NCI-H2196 treated with DMSO at 0.1 percent for 48 hours (cell line): ENCODE measurements around the gene RAB17.

Experiments
- DNase-seq: peaks from one replicate; lab custom pipeline; 2025; ENCODE audit not compliant: unreplicated experiment; lab: John Stamatoyannopoulos, UW

The RAB17 gene

DNA sequence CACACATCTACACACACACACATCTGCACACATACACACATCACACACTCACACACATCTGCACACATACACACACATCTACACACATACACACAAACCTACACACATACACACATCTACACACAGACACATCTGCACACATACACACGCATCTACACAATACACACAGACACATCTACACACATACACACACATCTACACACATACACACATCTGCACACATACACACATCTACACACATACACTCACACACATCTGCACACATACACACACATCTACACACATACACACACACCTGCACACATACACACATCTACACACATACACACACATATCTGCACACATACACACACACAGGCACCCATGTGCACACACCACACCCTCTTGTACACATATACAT is 24.6 kb downstream of the RAB17 start:
- no peak for DNase-seq

DNA sequence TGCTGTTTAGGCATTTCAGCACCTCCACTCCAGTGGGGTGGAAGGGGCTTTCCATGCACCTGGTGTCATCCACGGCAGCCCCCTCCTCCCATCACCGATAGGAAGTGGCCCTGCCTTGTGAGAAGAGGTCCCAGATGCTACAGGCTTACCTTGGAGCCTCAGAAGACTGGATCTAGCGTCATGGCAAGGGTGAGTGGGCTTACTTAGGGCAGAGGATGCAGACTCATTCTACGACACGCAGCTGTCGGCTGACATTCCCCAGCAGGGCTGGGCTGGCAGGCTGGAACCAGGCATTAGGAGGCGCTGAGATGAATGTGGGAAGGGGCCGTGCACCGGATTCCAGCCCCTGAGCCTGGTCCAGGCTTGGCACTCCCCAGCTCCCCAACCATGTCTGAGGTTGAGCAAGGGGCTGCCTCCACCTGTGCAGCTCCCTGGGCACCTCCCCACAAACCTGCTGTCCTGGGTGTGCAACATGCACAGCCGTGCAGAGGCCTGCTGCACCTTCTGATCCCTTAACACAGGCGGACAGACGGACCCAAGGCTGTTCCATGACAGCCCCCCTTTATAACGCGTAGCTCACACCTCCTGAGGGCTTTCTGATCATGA is 25.9 kb downstream of the RAB17 start:
- DNase-seq = no peak

DNA sequence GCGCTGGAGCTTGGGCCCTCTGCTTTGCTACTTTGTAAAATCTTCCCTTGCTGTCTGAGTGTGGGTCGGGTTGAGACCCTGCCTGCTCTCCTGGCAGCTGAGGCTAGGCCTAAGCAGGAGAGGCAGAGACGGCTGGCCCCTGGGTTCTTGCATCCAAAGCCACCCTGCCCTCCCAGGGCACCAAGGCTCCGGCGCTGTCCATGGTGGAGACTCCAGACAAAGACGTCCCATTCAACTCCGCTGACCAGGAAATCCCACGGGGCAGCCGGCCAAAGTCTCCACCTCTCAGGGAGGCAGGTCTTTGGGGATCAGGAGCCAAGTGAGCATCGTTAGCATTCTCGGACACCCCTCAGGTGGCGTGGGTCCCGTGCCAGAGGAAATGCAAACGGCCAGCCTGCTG is 26.7 kb downstream of the RAB17 start:
- DNase-seq = no peak

DNA sequence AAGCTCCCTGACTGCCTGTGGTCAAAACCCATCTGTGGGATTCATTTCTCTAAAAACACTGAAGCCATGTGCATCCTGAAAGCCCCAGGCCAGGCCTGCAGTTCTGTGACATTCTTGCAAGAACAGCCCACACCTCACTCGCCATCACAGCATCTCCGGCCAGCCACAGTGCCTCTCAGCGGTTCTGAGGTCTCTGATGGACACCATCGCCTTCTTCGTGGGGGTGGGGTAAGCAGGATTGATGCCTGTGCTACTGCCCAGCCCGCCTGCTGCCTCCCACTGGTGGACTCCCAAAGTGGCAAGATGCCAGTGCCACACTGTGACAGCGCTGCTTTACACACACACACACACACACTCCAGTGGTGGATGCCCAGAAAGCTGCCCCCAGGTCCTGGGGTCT is 29.3 kb downstream of the RAB17 start:
- DNase-seq = no peak

DNA sequence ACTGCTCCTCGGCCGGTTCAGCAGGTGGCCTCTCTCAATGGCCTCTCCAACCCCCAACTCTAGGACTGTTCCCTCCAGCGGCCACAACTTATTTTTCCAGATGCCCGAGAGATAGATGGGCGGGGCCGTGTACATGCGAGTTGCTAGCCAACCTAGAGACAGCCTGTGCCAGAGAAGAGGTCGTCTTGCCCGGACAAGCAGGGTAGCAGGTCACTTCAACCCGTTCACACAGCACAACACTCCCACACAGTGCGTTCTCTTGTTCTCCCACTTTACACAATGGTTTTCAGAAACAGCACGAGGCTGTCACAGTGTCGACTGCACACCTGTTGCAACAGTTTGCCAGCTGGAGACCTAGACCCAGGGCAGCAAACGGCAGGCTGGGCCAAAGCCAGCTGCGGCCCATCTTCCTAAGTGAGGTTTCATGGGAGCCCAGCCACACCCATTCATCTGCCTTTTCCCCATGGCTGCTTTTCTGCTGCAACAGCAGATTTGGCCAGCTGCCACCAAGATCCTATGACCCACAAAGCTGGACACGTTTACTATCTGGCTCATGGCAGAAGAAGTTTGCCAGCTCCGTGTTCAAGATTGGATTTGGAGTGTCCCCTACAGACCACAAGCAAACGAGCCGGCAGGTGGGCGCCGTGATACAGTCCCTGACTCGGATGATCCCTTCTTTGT is 31.4 kb downstream of the RAB17 start:
- DNase-seq = peak; percentile 82

DNA sequence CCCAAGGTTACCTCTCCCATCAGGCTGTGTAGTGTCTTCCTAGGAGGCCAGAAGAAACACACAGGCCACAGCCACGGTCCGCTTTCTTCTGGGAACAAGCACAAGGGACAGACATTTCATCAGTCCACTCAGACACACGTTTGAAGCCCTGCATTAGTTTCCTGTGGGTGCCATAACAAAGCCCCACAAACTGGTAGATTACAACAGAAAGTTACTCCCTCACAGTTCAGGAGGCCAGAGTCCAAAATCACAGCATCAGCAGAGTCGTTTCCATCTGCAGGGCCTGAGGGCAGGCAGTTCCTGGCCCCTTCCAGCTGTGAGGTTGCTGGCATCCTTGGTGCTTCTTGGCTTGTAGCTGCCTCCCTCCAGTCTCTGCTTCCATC is 32.9 kb downstream of the RAB17 start:
- no peak for DNase-seq

DNA sequence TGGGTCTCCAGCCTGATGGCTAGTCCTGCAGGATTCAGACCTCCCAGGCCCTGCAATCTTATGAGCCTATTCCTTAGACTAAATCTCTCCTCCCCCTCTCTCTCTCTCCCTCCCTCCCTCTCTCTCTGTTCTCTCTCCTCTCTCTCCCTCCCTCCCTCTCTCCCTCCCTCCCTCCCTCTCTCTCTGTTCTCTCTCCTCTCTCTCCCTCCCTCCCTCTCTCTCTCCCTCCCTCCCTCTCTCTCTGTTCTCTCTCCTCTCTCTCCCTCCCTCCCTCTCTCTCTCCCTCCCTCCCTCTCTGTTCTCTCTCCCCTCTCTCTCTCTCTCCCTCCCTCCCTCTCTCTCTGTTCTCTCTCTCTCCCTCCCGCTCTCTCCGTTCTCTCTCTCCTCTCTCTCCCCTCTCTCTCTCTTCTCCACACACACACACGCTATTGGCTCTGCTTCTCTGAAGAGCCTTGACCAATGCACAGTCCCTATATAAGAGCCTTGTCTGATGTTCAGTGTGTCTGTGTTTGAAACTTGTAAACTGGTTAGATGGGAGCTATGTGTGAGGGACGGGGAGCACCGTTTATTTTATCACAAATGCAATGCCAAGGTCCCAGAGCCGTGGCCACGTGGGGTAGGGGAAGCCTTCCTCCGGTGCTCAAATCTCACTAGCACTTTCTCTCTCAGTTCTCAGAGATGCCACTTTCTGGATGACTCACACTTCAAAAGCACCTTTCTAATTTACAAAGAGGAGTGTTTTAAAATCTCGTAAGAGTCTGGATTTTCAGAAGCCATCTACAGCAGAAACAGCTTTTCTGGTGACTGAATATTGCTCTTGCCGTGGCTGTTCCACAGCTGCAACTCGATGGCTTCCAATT is 33.5 kb downstream of the RAB17 start:
- DNase-seq = no peak

DNA sequence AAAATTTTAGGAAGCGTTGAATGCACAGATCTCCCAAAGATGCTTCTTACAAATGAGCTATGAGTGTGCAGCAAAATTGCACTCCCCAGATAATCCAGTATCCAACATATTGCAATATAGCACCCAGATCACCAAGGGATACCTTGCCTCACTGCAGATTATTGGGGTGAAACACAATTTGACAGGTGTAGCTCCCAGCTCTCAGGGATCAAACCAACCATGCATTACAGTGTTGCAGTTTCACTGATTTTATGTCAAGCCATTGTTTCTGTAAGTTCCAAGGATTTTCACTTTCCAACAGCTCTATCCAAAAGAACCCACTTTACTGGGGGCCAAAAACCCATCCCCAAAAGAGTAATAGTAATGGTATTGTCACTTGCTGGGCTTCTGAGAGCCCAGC is 35.0 kb downstream of the RAB17 start:
- DNase-seq = no peak

DNA sequence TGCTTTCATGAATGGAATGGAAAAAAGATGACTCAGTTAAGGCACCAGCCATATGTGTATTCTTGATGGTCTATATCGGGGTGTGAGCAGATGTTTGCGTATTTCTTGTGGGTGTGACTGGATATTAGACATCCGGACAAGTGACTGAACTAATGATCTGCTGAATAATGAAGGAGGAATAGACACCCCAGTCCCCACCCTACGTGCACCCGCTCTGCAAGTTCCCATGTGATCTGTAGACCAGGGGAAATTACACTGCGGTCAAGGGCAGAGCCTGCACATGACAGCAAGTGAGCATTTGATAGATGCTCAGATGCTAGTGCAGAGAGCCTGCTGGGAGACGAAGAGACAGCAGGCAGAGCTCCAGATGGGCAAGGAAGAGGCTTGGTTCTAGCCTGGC is 36.6 kb downstream of the RAB17 start:
- no peak for DNase-seq

DNA sequence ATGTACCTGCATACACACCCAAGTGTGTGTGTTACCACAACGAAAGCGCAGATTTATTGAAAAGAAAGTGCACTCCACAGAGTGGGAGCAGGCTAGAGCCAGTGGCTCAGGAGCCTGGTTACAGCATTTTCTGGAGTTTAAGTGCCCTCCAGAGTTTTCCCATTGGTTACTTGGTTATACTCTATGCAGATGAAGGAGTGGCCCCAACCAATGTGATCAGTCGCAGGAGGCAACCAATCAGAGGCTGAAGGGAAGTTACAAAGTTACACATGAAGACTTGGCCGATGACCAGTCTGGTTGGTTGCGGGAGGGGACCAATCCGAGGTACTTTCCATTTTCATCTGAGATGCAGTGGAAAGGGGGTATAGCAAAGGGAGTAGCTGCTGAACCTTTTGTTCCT is 37.6 kb downstream of the RAB17 start:
- DNase-seq = no peak

DNA sequence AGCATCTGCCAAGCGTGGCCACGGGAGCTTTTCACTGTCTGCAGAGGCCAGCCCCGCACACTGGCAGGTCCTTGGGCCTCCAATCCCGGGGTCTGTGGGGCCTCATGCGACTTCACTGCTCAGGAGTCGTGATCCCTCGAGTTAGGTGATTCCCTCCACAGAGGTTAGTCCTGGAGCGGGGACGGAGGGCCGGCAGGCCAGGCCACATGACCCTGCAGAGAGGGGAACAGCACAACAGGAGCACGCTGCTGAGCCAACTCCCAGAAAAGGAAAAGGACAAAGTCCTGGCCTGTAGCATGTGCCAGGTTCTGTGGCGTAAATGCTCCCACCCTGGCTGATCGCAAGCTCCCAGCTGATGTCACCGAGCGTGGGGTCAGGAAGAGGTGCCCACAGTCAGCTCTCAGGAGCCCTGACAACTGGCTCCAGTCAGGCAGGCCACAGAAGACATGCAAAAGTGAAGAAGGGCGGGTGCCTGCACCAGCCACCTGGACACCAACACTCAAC is 39.4 kb downstream of the RAB17 start:
- no peak for DNase-seq

DNA sequence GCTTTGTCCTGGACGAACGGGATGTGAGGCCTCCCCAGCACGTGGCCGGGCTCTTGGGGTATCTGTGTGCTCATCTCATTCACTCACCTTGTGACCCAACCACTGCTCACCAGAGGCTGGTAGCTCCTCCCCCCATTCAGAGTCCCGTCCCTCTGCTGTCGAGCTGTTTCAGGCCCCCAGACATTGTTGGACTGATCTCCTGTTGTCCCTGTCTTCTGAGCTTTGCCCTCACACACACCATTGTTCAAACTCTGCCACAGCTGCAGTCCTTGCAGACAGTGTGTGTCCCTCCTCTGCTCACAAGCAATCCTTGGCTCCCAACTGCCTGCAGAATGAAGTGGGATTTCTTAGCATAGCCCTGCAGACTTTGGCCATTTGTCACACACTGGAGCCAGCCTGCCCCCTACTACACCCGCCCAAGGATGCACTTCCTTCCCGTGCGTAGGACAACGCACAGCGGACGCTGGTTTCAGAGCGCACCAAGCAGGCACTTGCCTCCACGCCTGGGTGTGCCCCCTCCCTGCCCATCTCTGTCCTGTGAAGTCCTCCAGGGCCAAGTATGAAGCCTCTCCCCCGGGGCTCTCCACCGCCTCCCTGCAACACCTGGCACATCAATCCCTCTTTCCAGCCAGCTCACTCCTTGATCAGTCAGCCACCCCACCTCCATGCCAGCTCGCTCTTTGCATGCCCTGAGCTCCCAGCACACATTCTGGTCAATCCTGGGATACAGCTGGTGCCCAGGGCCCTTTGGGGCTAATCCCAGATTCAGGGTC is 40.7 kb downstream of the RAB17 start:
- no peak for DNase-seq

DNA sequence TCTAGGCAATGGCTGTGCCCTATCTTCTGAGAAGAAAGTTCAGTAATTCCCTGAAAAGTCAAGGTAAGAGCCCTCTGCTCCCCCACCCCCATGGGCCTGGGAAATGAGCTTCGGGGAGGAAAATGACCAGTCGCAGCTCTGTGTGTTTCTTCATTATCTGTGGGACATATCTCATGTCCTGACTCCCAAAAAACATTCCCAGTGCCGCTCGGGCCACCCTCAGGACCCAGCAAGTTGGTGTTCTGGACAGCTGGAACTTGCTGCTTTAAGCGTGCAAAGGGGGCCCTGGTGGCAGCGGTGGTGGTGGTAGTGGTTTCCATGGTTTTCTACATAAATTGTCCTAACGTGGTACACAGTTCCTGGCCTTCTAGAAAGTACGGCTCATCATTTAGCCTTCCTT is 41.3 kb downstream of the RAB17 start:
- no peak for DNase-seq

DNA sequence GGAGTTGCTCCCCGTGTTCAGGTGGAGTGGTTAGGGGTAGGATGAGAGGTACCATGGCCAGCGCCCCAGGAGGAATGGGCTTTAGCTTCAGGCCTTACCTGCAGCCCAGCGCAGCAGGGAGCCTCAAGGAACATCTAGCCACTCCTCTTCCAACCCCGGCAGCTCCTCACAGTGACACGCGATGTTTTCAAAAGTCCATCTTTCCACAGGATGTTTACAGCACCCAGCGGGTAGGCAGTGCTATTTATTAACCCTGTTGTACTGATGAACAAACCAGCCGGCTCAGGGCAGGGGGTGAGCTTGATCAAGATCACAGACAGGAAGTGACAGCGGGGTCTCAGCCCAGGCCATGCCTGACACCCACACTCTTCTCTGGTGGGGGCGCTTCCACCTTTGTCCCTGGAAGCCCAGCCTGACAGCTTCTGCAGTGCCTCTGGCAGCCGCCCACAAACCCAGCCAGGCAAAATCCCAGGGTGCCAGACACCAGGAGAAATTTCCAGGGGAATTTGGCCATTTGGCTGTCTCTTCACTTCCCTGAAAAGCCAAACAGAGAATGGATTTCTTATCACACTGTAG is 42.6 kb downstream of the RAB17 start:
- DNase-seq = no peak

DNA sequence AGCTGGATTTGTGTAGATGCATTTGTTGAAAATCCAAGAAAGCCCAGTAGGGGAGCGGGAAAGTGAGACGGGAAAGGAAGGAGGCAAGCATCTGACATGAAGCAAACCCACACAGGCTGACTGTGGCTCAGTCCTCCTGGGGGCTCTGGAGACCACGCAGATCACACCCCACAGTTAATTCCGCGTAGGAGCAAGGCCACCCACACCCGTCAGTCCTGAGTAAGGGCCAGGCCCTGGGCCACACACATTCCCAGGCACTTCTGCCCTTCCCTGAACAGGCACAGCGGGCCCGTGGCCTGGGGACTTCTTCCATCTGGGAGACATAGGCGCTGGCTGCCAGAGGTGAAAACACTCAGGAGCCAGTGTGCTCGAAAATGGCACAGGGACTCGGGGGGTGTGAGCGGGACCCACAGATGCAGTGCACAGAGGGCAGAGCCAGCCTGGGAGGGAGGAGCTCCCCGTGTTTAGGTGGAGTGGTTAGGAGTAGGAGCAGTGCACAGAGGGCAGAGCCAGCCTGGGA is 43.6 kb downstream of the RAB17 start:
- DNase-seq = no peak

DNA sequence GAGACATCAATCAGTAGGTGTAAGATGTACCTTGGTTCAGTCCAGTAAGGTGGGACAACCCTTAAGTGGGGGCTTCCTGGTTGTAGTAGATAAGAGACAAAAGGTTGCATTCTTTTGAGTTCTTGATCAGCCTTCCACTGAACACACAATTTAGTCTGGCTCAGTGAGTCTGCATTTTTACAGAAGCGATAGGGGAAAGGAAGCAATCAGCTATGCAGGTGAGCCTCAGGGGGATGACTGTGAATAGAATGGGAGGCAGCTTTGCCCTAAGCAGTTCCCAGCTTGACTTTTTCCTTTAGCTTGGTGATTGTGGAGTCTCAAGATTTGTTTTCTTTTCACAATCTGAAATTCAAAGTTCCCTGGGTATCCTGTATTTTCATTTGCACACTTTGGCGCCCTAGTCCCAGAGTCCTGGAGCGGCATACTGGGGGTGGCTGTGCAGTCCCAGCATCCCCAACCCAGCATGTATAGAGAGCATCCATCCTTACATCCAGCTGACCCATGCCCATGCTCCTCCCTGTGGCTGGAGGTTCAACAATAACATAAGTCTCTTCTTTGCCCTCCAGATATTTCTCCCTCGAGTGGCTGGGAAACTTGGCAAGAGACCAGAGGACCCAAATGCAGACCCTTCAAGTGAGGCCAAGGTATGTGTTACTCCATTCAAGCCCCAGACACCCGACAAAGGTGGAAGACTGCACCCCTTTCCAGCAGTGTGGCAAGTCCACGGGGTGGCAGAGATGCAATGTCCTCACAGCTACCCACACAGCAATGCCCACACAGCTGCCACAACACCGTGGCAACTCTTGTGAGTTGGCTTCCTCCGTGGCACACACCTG is 44.3 kb downstream of the RAB17 start:
- DNase-seq = no peak

DNA sequence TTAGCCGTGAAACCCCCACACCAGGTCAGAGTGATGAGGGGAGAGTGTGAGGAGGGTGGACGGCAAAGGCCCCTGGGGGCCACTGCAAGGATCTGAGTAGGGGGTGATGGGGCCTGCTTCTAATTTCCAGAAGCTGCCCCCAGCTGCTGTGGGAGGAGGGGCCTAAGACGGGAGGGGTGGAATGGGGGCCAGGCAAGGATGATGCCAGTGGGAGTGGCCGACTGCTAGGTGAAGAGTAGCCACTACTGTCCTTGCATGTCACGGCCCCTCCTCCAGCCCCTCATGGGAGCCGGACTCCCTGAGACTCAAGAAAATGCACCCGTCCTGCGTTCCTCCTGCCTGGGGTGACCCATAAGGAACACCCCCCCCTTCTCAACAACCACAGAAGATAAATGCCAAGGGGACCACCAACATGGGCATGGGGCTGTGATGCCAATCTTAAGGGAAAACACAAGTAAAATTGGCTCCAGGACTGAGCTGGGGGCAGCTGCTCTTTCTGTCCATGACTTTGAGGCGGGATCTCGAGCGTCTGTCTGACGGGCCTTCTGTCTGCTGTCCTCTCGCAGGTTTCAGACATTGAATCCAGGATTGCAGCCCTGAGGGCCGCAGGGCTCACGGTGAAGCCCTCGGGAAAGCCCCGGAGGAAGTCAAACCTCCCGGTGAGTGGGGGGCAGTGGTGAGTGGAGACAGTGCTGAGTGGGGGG is 48.4 kb downstream of the RAB17 start:
- no peak for DNase-seq

DNA sequence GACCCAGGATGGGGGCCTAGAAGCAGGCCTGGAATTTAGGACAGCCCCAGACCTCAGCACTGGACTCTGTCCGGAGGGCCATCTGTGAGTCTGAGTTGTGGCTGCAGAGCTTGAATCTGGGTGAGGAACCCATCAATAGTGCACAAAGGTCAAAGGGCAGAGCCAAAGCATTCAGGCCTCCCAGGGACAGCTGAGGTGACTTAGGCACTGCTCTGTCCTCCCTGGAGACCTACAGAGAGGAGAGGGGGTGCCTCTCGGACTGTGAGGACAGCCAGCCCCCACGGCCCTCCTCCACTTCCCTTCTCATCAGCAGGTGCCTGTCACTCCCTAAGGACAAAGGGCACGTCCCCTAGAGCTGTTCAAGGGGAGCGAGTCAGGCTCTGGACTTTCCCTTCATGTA is 49.3 kb downstream of the RAB17 start:
- no peak for DNase-seq

DNA sequence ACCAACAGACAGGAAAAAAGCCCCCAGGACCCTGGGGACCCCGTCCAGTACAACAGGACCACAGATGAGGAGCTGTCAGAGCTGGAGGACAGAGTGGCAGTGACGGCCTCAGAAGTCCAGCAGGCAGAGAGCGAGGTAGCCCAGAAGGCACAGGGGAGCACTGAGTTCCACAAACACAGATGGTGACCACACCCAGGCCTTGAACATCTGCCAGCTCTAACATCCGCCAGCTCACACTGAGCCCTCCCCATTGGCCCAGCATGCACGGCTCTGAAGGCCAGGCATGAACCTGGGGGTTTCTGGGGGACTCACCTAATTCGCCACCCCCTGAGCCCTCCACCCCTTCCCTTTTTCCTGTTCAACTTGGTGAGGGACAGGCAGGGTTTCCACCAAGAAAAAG is 49.7 kb downstream of the RAB17 start:
- peak; percentile 7 for DNase-seq
